NCI-H748 treated with DMSO at 0.1 percent for 48 hours (cell line): ENCODE measurements around the gene RALGAPB.

Experiments
- DNase-seq: peaks from one replicate; lab custom pipeline; 2025; lab: John Stamatoyannopoulos, UW

RALGAPB gene

GRCh38 chr20:38610521-38610920 lies 137.9 kb downstream of the RALGAPB start:
- DNase-seq: no peak

- no peak for DNase-seq
Observed at GRCh38 chr20:38612751-38613515, 140.3 kb downstream of the RALGAPB start.

GRCh38 chr20:38615283-38615682 lies 142.6 kb downstream of the RALGAPB start:
- DNase-seq: no peak

GRCh38 chr20:38616457-38616856 lies 143.8 kb downstream of the RALGAPB start:
- no peak for DNase-seq

- no peak for DNase-seq
Observed at GRCh38 chr20:38617011-38617829, 144.6 kb downstream of the RALGAPB start.

- DNase-seq: no peak
Observed at GRCh38 chr20:38617830-38618196, 145.2 kb downstream of the RALGAPB start.

- DNase-seq: no peak
Observed at GRCh38 chr20:38620441-38620840, 147.8 kb downstream of the RALGAPB start.

- DNase-seq: no peak
Observed at GRCh38 chr20:38623061-38623460, 150.4 kb downstream of the RALGAPB start.

GRCh38 chr20:38624084-38624483 lies 151.4 kb downstream of the RALGAPB start:
- no peak for DNase-seq

- no peak for DNase-seq
Observed at GRCh38 chr20:38625896-38626295, 153.3 kb downstream of the RALGAPB start.

GRCh38 chr20:38626921-38627659 lies 154.4 kb downstream of the RALGAPB start:
- no peak for DNase-seq
